IMR-90 (cell line): ENCODE data around the gene SRI. TPM values are rescaled to one million over a fixed set of nuclear protein-coding genes. Genes with fewer than 3 reads are reported as not detected.

Experiments used
- polyA plus RNA-seq, 3 experiments: library from polyadenylated mRNA; depleted of rRNA; stranded (reverse); fragments of >200 nt; gene quantifications; 2 replicates each; pipeline ENCODE4 v1.2.3, GENCODE V29; 2012; ENCODE audit warnings: low replicate concordance in 1 of 3
- total RNA-seq: library from RNA; depleted of rRNA; stranded (reverse); fragments of >200 nt; gene quantifications from 2 replicates; pipeline ENCODE4 v1.2.3, GENCODE V29; 2012; rRNA removed

SRI gene
- total and polyA plus RNA-seq, 2 of the 4 experiments (the other 2 are of a cell fraction) = 83.3 to 115 TPM

Other genes with a start within 250 kb of the SRI start
- gene STEAP4, start 86.9 kb upstream of the SRI start, total RNA-seq = not detected in 2 replicates
- gene STEAP4, start 86.9 kb upstream of the SRI start, polyA plus RNA-seq (2012; rRNA removed) = not detected in 2 replicates